GM19193 (cell line): ENCODE measurements around the gene SMOC2.

Experiments used
- POLR2A ChIP-seq: IDR thresholded peaks from 4 replicates; pipeline ENCODE4 v1.6.1; 2011; ENCODE audit not compliant: insufficient read depth, insufficient read length; ENCODE audit errors: extremely low read depth

SMOC2 gene

GRCh38 chr6:168598251-168599117 lies 157.5 kb downstream of the SMOC2 start:
- TF ChIP-seq POLR2A = no peak

- TF ChIP-seq POLR2A = no peak
Measured at GRCh38 chr6:168599118-168599494, 158.1 kb downstream of the SMOC2 start.

GRCh38 chr6:168599769-168600330 lies 158.9 kb downstream of the SMOC2 start:
- TF ChIP-seq POLR2A = no peak

- TF ChIP-seq POLR2A = no peak
Measured at GRCh38 chr6:168600381-168600780, 159.4 kb downstream of the SMOC2 start.

GRCh38 chr6:168601111-168601510 lies 160.1 kb downstream of the SMOC2 start:
- no peak for TF ChIP-seq POLR2A

- no peak for TF ChIP-seq POLR2A
Measured at GRCh38 chr6:168601546-168601945, 160.6 kb downstream of the SMOC2 start.

- TF ChIP-seq POLR2A = no peak
Measured at GRCh38 chr6:168602576-168602975, 161.6 kb downstream of the SMOC2 start.

- TF ChIP-seq POLR2A = no peak
Measured at GRCh38 chr6:168603234-168603633, 162.2 kb downstream of the SMOC2 start.

GRCh38 chr6:168605964-168606363 lies 165.0 kb downstream of the SMOC2 start:
- no peak for TF ChIP-seq POLR2A

GRCh38 chr6:168606722-168607121 lies 165.7 kb downstream of the SMOC2 start:
- TF ChIP-seq POLR2A = no peak

GRCh38 chr6:168607272-168608112 lies 166.5 kb downstream of the SMOC2 start:
- no peak for TF ChIP-seq POLR2A

GRCh38 chr6:168608113-168608400 lies 167.1 kb downstream of the SMOC2 start:
- TF ChIP-seq POLR2A = no peak

- no peak for TF ChIP-seq POLR2A
Measured at GRCh38 chr6:168609026-168609685, 168.2 kb downstream of the SMOC2 start.

GRCh38 chr6:168609914-168610490 lies 169.0 kb downstream of the SMOC2 start:
- no peak for TF ChIP-seq POLR2A

GRCh38 chr6:168611691-168612090 lies 170.7 kb downstream of the SMOC2 start:
- no peak for TF ChIP-seq POLR2A

GRCh38 chr6:168612586-168612985 lies 171.6 kb downstream of the SMOC2 start:
- TF ChIP-seq POLR2A = no peak

GRCh38 chr6:168615837-168616236 lies 174.9 kb downstream of the SMOC2 start:
- no peak for TF ChIP-seq POLR2A
